GM23338 (cell line): Measurements from ENCODE around the gene ACTR2.

ENCODE experiments used
- ETS1 ChIP-seq: IDR thresholded peaks from 2 replicates; pipeline ENCODE4 v1.6.1; 2016; ENCODE audit warnings: antibody characterized with exemption
- EZH2 ChIP-seq: fragments of 200-600 bp; sonication (generic); IDR thresholded peaks from one replicate; pipeline ENCODE4 v1.8.0; 2017; ENCODE audit warnings: antibody characterized with exemption, mild to moderate bottlenecking, low read depth; ENCODE audit not compliant: unreplicated experiment
- EZH2phosphoT487 ChIP-seq: fragments of 200-600 bp; sonication (generic); IDR thresholded peaks from one replicate; pipeline ENCODE4 v1.8.1; 2018; ENCODE audit warnings: antibody characterized with exemption; ENCODE audit not compliant: unreplicated experiment
- POLR2AphosphoS5 ChIP-seq: IDR thresholded peaks from 2 replicates; pipeline ENCODE4 v1.6.1; 2016; ENCODE audit warnings: antibody characterized with exemption, low read depth
- TF ChIP-seq, protein P1 (sequence below), 2 experiments: fragments of 200-600 bp in 1 of 2; sonication (generic) in 1 of 2; conservative IDR thresholded peaks; 2 replicates each; pipeline versions ENCODE4 v1.5.1 to v1.6.1; 2016 to 2017; ENCODE audit warnings: antibody characterized with exemption in 2 of 2, low read depth in 2 of 2, mild to moderate bottlenecking in 2 of 2, moderate library complexity in 1 of 2
- TF ChIP-seq, protein P2 (sequence below): IDR thresholded peaks from one replicate; pipeline ENCODE4 v1.6.1; 2018; ENCODE audit warnings: antibody characterized with exemption; ENCODE audit not compliant: unreplicated experiment

- no peak for TF ChIP-seq EZH2
- TF ChIP-seq, protein P1, sequence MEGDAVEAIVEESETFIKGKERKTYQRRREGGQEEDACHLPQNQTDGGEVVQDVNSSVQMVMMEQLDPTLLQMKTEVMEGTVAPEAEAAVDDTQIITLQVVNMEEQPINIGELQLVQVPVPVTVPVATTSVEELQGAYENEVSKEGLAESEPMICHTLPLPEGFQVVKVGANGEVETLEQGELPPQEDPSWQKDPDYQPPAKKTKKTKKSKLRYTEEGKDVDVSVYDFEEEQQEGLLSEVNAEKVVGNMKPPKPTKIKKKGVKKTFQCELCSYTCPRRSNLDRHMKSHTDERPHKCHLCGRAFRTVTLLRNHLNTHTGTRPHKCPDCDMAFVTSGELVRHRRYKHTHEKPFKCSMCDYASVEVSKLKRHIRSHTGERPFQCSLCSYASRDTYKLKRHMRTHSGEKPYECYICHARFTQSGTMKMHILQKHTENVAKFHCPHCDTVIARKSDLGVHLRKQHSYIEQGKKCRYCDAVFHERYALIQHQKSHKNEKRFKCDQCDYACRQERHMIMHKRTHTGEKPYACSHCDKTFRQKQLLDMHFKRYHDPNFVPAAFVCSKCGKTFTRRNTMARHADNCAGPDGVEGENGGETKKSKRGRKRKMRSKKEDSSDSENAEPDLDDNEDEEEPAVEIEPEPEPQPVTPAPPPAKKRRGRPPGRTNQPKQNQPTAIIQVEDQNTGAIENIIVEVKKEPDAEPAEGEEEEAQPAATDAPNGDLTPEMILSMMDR (conservative IDR thresholded peaks at IDR 0.05; ENCODE audit: low read depth in 2 of 2): no peak
- TF ChIP-seq, protein P2, sequence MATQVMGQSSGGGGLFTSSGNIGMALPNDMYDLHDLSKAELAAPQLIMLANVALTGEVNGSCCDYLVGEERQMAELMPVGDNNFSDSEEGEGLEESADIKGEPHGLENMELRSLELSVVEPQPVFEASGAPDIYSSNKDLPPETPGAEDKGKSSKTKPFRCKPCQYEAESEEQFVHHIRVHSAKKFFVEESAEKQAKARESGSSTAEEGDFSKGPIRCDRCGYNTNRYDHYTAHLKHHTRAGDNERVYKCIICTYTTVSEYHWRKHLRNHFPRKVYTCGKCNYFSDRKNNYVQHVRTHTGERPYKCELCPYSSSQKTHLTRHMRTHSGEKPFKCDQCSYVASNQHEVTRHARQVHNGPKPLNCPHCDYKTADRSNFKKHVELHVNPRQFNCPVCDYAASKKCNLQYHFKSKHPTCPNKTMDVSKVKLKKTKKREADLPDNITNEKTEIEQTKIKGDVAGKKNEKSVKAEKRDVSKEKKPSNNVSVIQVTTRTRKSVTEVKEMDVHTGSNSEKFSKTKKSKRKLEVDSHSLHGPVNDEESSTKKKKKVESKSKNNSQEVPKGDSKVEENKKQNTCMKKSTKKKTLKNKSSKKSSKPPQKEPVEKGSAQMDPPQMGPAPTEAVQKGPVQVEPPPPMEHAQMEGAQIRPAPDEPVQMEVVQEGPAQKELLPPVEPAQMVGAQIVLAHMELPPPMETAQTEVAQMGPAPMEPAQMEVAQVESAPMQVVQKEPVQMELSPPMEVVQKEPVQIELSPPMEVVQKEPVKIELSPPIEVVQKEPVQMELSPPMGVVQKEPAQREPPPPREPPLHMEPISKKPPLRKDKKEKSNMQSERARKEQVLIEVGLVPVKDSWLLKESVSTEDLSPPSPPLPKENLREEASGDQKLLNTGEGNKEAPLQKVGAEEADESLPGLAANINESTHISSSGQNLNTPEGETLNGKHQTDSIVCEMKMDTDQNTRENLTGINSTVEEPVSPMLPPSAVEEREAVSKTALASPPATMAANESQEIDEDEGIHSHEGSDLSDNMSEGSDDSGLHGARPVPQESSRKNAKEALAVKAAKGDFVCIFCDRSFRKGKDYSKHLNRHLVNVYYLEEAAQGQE: no peak
- no peak for TF ChIP-seq ETS1
- TF ChIP-seq POLR2AphosphoS5: no peak
- no peak for TF ChIP-seq EZH2phosphoT487
These were observed 69.3 kb downstream of the ACTR2 start for GRCh38 chr2:65296971-65297370.
